GM23338 (cell line): ENCODE results near the gene SRCIN1. TPM values are rescaled to one million over a fixed set of nuclear protein-coding genes. Genes with fewer than 3 reads are reported as not detected.
A peak's percentile ranks its signal among the peaks of the same experiment; 100 is the strongest.

Experiments
- ATAC-seq: fragments of 200-7000 bp; cut with Tn5 transposase; 3 replicates; pipeline ENCODE4 v1.9.1; 2020
- DNase-seq: peaks from one replicate; pipeline ENCODE4 v3.0.0-alpha.2; 2015; ENCODE audit warnings: low spot score
- H2AFZ ChIP-seq: fragments of 200-600 bp; sonication (generic); 2 replicates; pipeline ENCODE4 v1.8.0; 2016; ENCODE audit warnings: antibody characterized with exemption, mild to moderate bottlenecking, moderate library complexity
- H3F3A ChIP-seq: fragments of 200-600 bp; sonication (generic); replicated peaks from 2 replicates; pipeline ENCODE4 v1.8.0; 2017; ENCODE audit warnings: antibody characterized with exemption, mixed run types, low read depth
- H3K27ac ChIP-seq: fragments of 200-600 bp; sonication (generic); 2 replicates; pipeline ENCODE4 v1.6.1; 2016; ENCODE audit warnings: low read depth
- H3K27me3 ChIP-seq: fragments of 200-600 bp; sonication (generic); 2 replicates; pipeline ENCODE4 v1.8.0; 2016; ENCODE audit warnings: mild to moderate bottlenecking, mixed run types, moderate library complexity; ENCODE audit not compliant: insufficient read depth
- H3K36me3 ChIP-seq: fragments of 200-600 bp; sonication (generic); 2 replicates; pipeline ENCODE4 v1.8.0; 2016; ENCODE audit warnings: mild to moderate bottlenecking; ENCODE audit not compliant: insufficient read depth
- H3K4me1 ChIP-seq: fragments of 200-600 bp; sonication (generic); 2 replicates; pipeline ENCODE4 v1.8.0; 2016; ENCODE audit warnings: mild to moderate bottlenecking, moderate library complexity; ENCODE audit not compliant: insufficient read depth
- H3K4me2 ChIP-seq: fragments of 200-600 bp; sonication (generic); 2 replicates; pipeline ENCODE4 v1.7.1; 2017; ENCODE audit warnings: mixed run types
- H3K4me3 ChIP-seq: fragments of 200-600 bp; sonication (generic); 2 replicates; pipeline ENCODE4 v1.6.1; 2016; ENCODE audit warnings: mixed run types
- H3K79me2 ChIP-seq: fragments of 200-600 bp; sonication (generic); replicated peaks from 2 replicates; pipeline ENCODE4 v1.8.0; 2017; ENCODE audit warnings: mild to moderate bottlenecking; ENCODE audit not compliant: insufficient read depth
- H3K9me2 ChIP-seq: fragments of 200-600 bp; sonication (generic); 2 replicates; pipeline ENCODE4 v1.8.0; 2017; ENCODE audit not compliant: insufficient read depth
- H4K20me1 ChIP-seq: fragments of 200-600 bp; sonication (generic); replicated peaks from 2 replicates; pipeline ENCODE4 v1.8.0; 2017; ENCODE audit warnings: mild to moderate bottlenecking; ENCODE audit not compliant: insufficient read depth
- H3K27ac Mint-ChIP-seq: 2 replicates; pipeline ENCODE4 v1.8.0; 2020; ENCODE audit warnings: inconsistent platforms, mild to moderate bottlenecking, moderate library complexity, mixed read lengths
- H3K27me3 Mint-ChIP-seq: 3 replicates; pipeline ENCODE4 v1.8.0; 2022; ENCODE audit warnings: low read depth, mild to moderate bottlenecking, moderate library complexity, mixed read lengths, inconsistent platforms; ENCODE audit not compliant: insufficient read depth, poor library complexity
- H3K36me3 Mint-ChIP-seq: 3 replicates; pipeline ENCODE4 v1.8.0; 2021; ENCODE audit warnings: low read depth, mild to moderate bottlenecking, inconsistent platforms, moderate library complexity, mixed read lengths
- H3K4me1 Mint-ChIP-seq: 3 replicates; pipeline ENCODE4 v1.8.0; 2020; ENCODE audit warnings: mild to moderate bottlenecking, inconsistent platforms, mixed read lengths
- H3K4me3 Mint-ChIP-seq: 3 replicates; pipeline ENCODE4 v1.8.0; 2021; ENCODE audit warnings: moderate library complexity, mild to moderate bottlenecking, inconsistent platforms, mixed read lengths
- H3K9me3 Mint-ChIP-seq: 3 replicates; pipeline ENCODE4 v1.8.0; 2020; ENCODE audit warnings: moderate library complexity, mild to moderate bottlenecking, inconsistent platforms, mixed read lengths
- EZH2 ChIP-seq: fragments of 200-600 bp; sonication (generic); IDR thresholded peaks from one replicate; pipeline ENCODE4 v1.8.0; 2017; ENCODE audit warnings: antibody characterized with exemption, mild to moderate bottlenecking, low read depth; ENCODE audit not compliant: unreplicated experiment
- EZH2phosphoT487 ChIP-seq: fragments of 200-600 bp; sonication (generic); IDR thresholded peaks from one replicate; pipeline ENCODE4 v1.8.1; 2018; ENCODE audit warnings: antibody characterized with exemption; ENCODE audit not compliant: unreplicated experiment
- ZNF331 ChIP-seq: fragments of 250-450 bp; sonication (Bioruptor Pico); IDR thresholded peaks from 2 replicates; pipeline ENCODE4 v1.5.0; 2020; ENCODE audit warnings: low read depth, mild to moderate bottlenecking, moderate library complexity
- polyA plus RNA-seq: library from polyadenylated mRNA; unstranded; fragments of >200 nt; fragmentation: Nextera tagmentation; extraction: Ambion mirVana; gene quantifications from 2 replicates; pipeline ENCODE4 v1.2.1, GENCODE V29; 2016
- total RNA-seq: library from RNA; depleted of rRNA; stranded (reverse); fragments of >200 nt; shearing (Covaris generic); gene quantifications from 2 replicates; pipeline ENCODE4 v1.2.3, GENCODE V29; 2014
- TF ChIP-seq, protein P1 (sequence below): fragments of 250-450 bp; sonication (Bioruptor Pico); IDR thresholded peaks from 2 replicates; pipeline ENCODE4 v1.5.0; 2020; ENCODE audit warnings: mild to moderate bottlenecking, moderate library complexity

SRCIN1 gene
- total and polyA plus RNA-seq, 2 experiments from 2014 or later, result 0.87 to 2.2 TPM

DNA sequence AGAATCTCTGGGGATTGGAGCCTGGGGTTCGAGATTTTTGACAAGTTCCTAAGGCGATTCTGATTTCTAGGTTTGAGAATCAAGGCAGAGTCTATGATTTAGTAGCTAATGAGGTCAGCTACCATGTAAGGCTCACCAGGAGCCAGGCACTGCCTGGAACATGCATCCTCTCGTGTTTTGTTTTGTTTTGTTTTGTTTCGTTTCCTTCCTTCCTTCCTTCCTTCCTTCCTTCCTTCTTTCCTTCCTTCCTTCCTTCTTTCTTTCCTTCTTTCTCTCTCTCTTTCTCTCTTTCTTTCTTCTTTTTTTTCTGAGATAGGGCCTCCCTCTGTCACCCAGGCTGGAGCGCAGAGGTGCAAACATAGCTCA is 39.1 kb downstream of the SRCIN1 start:
- Histone ChIP-seq H3K27ac (no peak overlapping the region), H3F3A (peaks cover 8% of the 10 kb centered on the region; the same call in 1 of the 2 replicates), H3K79me2 (no peaks in the 10 kb centered on the region), H4K20me1 (no peaks in the 10 kb centered on the region; the same call in 1 of the 2 replicates), H3K9me2 (no peaks in the 10 kb centered on the region), H2AFZ (no peak overlapping the region), H3K4me2 (no peak overlapping the region), H3K4me3 (no peak overlapping the region), H3K27me3 (peaks cover 99% of the 10 kb centered on the region), H3K4me1 (peaks cover 19% of the 10 kb centered on the region), H3K36me3 (no peaks in the 10 kb centered on the region)
- no peak overlapping the region for H3K27ac Mint-ChIP-seq
- DNase-seq (no peak), ATAC-seq (no peak)
- H3K4me3 Mint-ChIP-seq, result no peak overlapping the region
- H3K4me1 Mint-ChIP-seq, result peaks cover 41% of the 10 kb centered on the region
- peaks cover 91% of the 10 kb centered on the region for H3K27me3 Mint-ChIP-seq
- no peaks in the 10 kb centered on the region for H3K9me3 Mint-ChIP-seq
- no peaks in the 10 kb centered on the region; the same call in 2 of the 3 replicates for H3K36me3 Mint-ChIP-seq
- TF ChIP-seq EZH2phosphoT487 (no peak), EZH2 (peak; percentile 7)

DNA sequence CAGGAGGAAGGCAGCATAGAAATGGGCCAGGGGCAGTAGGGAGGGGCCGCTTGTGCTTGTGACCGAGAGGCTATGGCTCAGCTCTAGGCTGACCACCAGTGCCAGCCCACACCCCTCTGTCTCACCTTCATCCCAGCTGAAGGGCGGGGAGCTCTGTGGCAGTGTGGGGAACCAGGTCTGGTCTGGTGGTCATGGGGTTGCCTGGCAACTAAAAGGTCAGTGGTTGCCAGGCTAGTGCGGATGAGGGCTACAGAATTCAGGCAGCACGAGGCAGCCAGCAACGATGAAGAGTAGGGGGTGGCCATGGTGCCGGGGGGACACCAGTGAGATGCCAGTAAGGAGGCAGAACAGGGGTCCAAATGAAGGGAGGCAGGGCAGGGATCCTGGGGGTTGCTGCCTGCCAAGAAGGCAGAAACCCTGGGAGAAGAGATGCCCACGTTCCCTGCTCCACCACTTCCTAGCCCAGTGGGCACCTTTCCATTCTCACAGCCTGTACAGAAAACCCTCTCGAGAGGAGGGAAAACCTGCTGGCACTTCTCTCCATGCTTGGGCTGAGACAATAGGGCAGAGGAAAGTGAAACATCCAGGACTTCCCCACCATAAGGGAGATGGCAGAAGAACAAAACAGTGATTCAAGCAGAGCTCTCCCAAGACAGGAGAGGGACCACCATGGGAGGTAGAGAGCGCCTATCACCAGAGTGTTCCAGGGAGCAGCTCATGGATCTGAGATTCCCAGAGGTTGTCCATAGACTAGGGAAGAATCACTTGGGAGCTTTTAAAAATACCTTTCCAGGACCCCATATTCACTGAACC is 39.7 kb downstream of the SRCIN1 start:
- Histone ChIP-seq H3K4me3 (no peak overlapping the region), H3K9me2 (no peaks in the 10 kb centered on the region), H2AFZ (no peak overlapping the region), H4K20me1 (peaks cover under 1% of the 10 kb centered on the region), H3K36me3 (no peaks in the 10 kb centered on the region), H3K79me2 (no peaks in the 10 kb centered on the region), H3K27me3 (peaks cover 99% of the 10 kb centered on the region), H3K4me2 (no peak overlapping the region), H3K4me1 (peaks cover 15% of the 10 kb centered on the region), H3K27ac (no peak overlapping the region), H3F3A (peaks cover 6% of the 10 kb centered on the region)
- H3K27me3 Mint-ChIP-seq, result peaks cover 89% of the 10 kb centered on the region
- peaks cover 38% of the 10 kb centered on the region for H3K4me1 Mint-ChIP-seq
- TF ChIP-seq EZH2, result peak; percentile 32
- no peak for TF ChIP-seq ZNF331
- no peak for ATAC-seq
- no peak overlapping the region for H3K4me3 Mint-ChIP-seq
- no peaks in the 10 kb centered on the region for H3K9me3 Mint-ChIP-seq
- no peaks in the 10 kb centered on the region; the same call in 2 of the 3 replicates for H3K36me3 Mint-ChIP-seq
- no peak for DNase-seq
- H3K27ac Mint-ChIP-seq, result no peak overlapping the region

DNA sequence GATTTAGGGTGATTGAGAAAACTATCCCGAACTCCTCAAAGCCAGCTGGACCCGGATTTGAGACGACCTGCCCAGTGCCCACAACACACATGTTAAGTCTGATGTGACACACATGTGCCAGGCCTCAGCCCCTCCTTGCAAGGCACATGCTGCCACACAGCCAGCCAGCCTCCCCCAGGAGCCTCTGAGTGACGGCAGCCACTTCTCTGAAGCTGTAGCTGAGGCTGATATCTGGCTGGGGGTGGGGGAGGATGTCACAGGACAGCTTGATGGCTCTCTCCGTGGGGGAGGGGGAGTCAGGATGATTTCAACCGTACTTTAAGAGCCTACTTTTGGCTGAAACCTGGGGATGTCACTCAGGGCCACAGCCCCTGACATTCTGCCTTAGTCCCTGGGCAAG is 40.9 kb downstream of the SRCIN1 start:
- Histone ChIP-seq H3F3A (peaks cover 12% of the 10 kb centered on the region), H3K4me1 (peaks cover 26% of the 10 kb centered on the region), H3K4me2 (peak overlapping the region; percentile 68), H3K9me2 (no peaks in the 10 kb centered on the region), H3K36me3 (no peaks in the 10 kb centered on the region), H3K27ac (no peak overlapping the region), H4K20me1 (peaks cover 10% of the 10 kb centered on the region), H3K27me3 (peaks cover 99% of the 10 kb centered on the region), H3K4me3 (peak overlapping the region; percentile 42), H2AFZ (no peak overlapping the region), H3K79me2 (no peaks in the 10 kb centered on the region)
- TF ChIP-seq EZH2, result peak; percentile 56
- TF ChIP-seq, protein P1, sequence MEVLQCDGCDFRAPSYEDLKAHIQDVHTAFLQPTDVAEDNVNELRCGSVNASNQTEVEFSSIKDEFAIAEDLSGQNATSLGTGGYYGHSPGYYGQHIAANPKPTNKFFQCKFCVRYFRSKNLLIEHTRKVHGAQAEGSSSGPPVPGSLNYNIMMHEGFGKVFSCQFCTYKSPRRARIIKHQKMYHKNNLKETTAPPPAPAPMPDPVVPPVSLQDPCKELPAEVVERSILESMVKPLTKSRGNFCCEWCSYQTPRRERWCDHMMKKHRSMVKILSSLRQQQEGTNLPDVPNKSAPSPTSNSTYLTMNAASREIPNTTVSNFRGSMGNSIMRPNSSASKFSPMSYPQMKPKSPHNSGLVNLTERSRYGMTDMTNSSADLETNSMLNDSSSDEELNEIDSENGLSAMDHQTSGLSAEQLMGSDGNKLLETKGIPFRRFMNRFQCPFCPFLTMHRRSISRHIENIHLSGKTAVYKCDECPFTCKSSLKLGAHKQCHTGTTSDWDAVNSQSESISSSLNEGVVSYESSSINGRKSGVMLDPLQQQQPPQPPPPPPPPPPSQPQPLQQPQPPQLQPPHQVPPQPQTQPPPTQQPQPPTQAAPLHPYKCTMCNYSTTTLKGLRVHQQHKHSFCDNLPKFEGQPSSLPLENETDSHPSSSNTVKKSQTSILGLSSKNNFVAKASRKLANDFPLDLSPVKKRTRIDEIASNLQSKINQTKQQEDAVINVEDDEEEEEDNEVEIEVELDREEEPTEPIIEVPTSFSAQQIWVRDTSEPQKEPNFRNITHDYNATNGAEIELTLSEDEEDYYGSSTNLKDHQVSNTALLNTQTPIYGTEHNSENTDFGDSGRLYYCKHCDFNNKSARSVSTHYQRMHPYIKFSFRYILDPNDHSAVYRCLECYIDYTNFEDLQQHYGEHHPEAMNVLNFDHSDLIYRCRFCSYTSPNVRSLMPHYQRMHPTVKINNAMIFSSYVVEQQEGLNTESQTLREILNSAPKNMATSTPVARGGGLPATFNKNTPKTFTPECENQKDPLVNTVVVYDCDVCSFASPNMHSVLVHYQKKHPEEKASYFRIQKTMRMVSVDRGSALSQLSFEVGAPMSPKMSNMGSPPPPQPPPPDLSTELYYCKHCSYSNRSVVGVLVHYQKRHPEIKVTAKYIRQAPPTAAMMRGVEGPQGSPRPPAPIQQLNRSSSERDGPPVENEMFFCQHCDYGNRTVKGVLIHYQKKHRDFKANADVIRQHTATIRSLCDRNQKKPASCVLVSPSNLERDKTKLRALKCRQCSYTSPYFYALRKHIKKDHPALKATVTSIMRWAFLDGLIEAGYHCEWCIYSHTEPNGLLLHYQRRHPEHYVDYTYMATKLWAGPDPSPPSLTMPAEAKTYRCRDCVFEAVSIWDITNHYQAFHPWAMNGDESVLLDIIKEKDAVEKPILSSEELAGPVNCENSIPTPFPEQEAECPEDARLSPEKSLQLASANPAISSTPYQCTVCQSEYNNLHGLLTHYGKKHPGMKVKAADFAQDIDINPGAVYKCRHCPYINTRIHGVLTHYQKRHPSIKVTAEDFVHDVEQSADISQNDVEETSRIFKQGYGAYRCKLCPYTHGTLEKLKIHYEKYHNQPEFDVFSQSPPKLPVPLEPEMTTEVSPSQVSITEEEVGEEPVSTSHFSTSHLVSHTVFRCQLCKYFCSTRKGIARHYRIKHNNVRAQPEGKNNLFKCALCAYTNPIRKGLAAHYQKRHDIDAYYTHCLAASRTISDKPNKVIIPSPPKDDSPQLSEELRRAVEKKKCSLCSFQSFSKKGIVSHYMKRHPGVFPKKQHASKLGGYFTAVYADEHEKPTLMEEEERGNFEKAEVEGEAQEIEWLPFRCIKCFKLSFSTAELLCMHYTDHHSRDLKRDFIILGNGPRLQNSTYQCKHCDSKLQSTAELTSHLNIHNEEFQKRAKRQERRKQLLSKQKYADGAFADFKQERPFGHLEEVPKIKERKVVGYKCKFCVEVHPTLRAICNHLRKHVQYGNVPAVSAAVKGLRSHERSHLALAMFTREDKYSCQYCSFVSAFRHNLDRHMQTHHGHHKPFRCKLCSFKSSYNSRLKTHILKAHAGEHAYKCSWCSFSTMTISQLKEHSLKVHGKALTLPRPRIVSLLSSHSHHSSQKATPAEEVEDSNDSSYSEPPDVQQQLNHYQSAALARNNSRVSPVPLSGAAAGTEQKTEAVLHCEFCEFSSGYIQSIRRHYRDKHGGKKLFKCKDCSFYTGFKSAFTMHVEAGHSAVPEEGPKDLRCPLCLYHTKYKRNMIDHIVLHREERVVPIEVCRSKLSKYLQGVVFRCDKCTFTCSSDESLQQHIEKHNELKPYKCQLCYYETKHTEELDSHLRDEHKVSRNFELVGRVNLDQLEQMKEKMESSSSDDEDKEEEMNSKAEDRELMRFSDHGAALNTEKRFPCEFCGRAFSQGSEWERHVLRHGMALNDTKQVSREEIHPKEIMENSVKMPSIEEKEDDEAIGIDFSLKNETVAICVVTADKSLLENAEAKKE (CRISPR knock-in tag), result no peak
- ATAC-seq, result no peak
- peak; percentile 72 for DNase-seq
- H3K27me3 Mint-ChIP-seq, result peaks cover 90% of the 10 kb centered on the region
- no peaks in the 10 kb centered on the region for H3K9me3 Mint-ChIP-seq
- H3K27ac Mint-ChIP-seq, result no peak overlapping the region
- peaks cover 48% of the 10 kb centered on the region for H3K4me1 Mint-ChIP-seq
- H3K4me3 Mint-ChIP-seq, result peak overlapping the region; percentile 69
- no peaks in the 10 kb centered on the region; the same call in 2 of the 3 replicates for H3K36me3 Mint-ChIP-seq
